ENCODE results near the gene RDX. TPM values are rescaled to one million over a fixed set of nuclear protein-coding genes. Genes with fewer than 3 reads are reported as not detected.

The RDX gene
- total and polyA plus RNA-seq, 10 of the 15 experiments (the other 5 are each of a cell fraction or from before 2014, with no cell fraction given): 24.6 to 62.2 (median 47.8) TPM

GRCh38 chr11:110269996-110270395 lies 26.4 kb downstream of the RDX start (continued):
- no peak for TF ChIP-seq BCLAF1 (IDR thresholded peaks at IDR 0.05)
- no peak for TF ChIP-seq FOXM1 (IDR thresholded peaks at IDR 0.05; ENCODE audit: low read depth, low read length)
- no peak for TF ChIP-seq ZBTB4 (CRISPR knock-in tag; IDR thresholded peaks at IDR 0.05)

GRCh38 chr11:110268441-110268840 lies 28.0 kb downstream of the RDX start:
- H3K4me2 ChIP-seq (ENCODE audit: control insufficient read depth, insufficient read depth): no peak overlapping the region
- no peaks in the 10 kb centered on the region for H4K20me1 ChIP-seq (ENCODE audit: control insufficient read depth, insufficient read depth)
- DNase-seq (ENCODE audit: low read depth, low spot score): no peak
- H3K79me2 ChIP-seq (ENCODE audit: control insufficient read depth, insufficient read depth, low read length): peaks cover 17% of the 10 kb centered on the region
- RAD21 ChIA-PET (ENCODE audit: unreplicated experiment): interaction anchor here (1.0 to 1.1 kb wide), 2 partner anchors 12 to 109 kb away, joined by 3 read pairs; no protein-coding TSS in a partner anchor
- BruUV-seq (replicated peaks): no TSS peak
- no peak overlapping the region for H3K27ac ChIP-seq (ENCODE audit: control insufficient read depth, insufficient read depth)
- ATAC-seq: peak; percentile 25; the same call in 2 of the 3 replicates
- TF ChIP-seq SMARCA5 (IDR thresholded peaks at IDR 0.05) (no peak), BCL3 (IDR thresholded peaks at IDR 0.05; ENCODE audit: borderline replicate concordance, insufficient read depth, low read depth, low read length, poor library complexity, severe bottlenecking) (no peak), E2F4 (IDR thresholded peaks at IDR 0.05; ENCODE audit: low read depth, low read length) (no peak), NR2F1 (conservative IDR thresholded peaks at IDR 0.05) (no peak), MAX (IDR thresholded peaks at IDR 0.05; ENCODE audit: low read depth, low read length) (no peak), SMAD5 (IDR thresholded peaks at IDR 0.05; ENCODE audit: low read depth) (no peak)
- TF ChIP-seq, protein P1, sequence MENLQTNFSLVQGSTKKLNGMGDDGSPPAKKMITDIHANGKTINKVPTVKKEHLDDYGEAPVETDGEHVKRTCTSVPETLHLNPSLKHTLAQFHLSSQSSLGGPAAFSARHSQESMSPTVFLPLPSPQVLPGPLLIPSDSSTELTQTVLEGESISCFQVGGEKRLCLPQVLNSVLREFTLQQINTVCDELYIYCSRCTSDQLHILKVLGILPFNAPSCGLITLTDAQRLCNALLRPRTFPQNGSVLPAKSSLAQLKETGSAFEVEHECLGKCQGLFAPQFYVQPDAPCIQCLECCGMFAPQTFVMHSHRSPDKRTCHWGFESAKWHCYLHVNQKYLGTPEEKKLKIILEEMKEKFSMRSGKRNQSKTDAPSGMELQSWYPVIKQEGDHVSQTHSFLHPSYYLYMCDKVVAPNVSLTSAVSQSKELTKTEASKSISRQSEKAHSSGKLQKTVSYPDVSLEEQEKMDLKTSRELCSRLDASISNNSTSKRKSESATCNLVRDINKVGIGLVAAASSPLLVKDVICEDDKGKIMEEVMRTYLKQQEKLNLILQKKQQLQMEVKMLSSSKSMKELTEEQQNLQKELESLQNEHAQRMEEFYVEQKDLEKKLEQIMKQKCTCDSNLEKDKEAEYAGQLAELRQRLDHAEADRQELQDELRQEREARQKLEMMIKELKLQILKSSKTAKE (IDR thresholded peaks at IDR 0.05; ENCODE audit: low read depth, poor library complexity, severe bottlenecking): no peak
- FAIRE-seq: no peak
- no peaks in the 10 kb centered on the region for H3K4me1 ChIP-seq (ENCODE audit: control insufficient read depth, insufficient read depth, low read length)
- POLR2A ChIA-PET: interaction anchor here (0.6 to 0.7 kb wide), 3 partner anchors 9 to 1543 kb away, joined by 3 to 6 read pairs (median 5); no protein-coding TSS in a partner anchor
- in situ Hi-C loops (cut with MboI) (no loop called here), intact Hi-C loops (cut with micrococcal nuclease; ENCODE audit: unreplicated experiment) (no loop called here)
- H3K9me3 ChIP-seq (replicated peaks; ENCODE audit: control insufficient read depth, insufficient read depth, low read length): no peaks in the 10 kb centered on the region; the same call in 2 of the 3 replicates
- no peak overlapping the region for H3K4me3 ChIP-seq
- SMC1A ChIA-PET (ENCODE audit: uncharacterized antibody, unreplicated experiment): interaction anchor here (0.7 to 2.4 kb wide), 11 partner anchors 9 to 106 kb away, joined by 3 to 7 read pairs (median 3); no protein-coding TSS in a partner anchor
- no peak overlapping the region for H3K9ac ChIP-seq (ENCODE audit: control insufficient read depth, insufficient read depth, low read length)
- H3K36me3 ChIP-seq (ENCODE audit: control insufficient read depth in 2 of 2, insufficient read depth in 2 of 2, low read length in 1 of 2): peaks cover 6 to 17% of the 10 kb centered on the region in 2 experiments
- no peaks in the 10 kb centered on the region for H3K27me3 ChIP-seq (replicated peaks in 1 of 2; ENCODE audit: control insufficient read depth in 2 of 2, insufficient read depth in 2 of 2, low read length in 1 of 2)
- 88% methylated on average over 1 of the region's 1 CpG for WGBS (ENCODE audit: insufficient coverage, insufficient replicate concordance, low lambda C conversion rate, missing lambda C conversion rate)
- no peak overlapping the region for H2AFZ ChIP-seq (ENCODE audit: control insufficient read depth, low read depth, low read length)
- CTCF ChIA-PET: interaction anchor here (0.5 to 2.1 kb wide), 8 partner anchors 20 to 712 kb away, joined by 3 to 7 read pairs (median 3); no protein-coding TSS in a partner anchor
